Lower leg skin (tissue), 3 donors: ENCODE data around the gene NCF4.

ENCODE experiments used
- POLR2A ChIP-seq, 2 donors: fragments of 450-650 bp; IDR thresholded peaks; one replicate each; pipeline ENCODE4 v1.6.1; 2016 to 2017; ENCODE audit warnings: antibody characterized with exemption in 2 of 2, mild to moderate bottlenecking in 1 of 2, moderate library complexity in 1 of 2
- TF ChIP-seq, protein P1 (sequence below), 3 donors: fragments of 450-650 bp; IDR thresholded peaks; one replicate each; pipeline ENCODE4 v1.5.1; 2016; ENCODE audit warnings: antibody characterized with exemption in 3 of 3, mild to moderate bottlenecking in 3 of 3, moderate library complexity in 2 of 3

DNA sequence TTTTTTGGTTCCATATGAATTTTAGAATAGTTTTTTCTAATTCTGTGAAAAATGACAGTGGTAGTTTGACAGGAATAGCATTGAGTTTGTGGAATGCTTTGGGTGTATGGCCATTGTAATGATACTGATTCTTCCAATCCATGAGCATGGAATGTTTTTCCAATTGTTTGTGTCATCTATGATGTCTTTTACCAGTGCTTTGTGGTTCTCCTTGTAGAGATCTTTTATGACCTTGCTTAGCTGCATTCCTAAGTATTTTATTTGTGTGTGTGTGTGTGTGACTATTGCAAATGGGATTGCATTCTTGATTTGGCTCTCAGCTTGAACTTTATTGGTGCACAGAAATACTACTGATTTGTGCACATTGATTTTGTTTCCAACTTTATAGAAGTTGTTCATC lies 49.7 kb downstream of the NCF4 start:
- no peak for TF ChIP-seq POLR2A (IDR thresholded peaks at IDR 0.05)
- TF ChIP-seq, protein P1, sequence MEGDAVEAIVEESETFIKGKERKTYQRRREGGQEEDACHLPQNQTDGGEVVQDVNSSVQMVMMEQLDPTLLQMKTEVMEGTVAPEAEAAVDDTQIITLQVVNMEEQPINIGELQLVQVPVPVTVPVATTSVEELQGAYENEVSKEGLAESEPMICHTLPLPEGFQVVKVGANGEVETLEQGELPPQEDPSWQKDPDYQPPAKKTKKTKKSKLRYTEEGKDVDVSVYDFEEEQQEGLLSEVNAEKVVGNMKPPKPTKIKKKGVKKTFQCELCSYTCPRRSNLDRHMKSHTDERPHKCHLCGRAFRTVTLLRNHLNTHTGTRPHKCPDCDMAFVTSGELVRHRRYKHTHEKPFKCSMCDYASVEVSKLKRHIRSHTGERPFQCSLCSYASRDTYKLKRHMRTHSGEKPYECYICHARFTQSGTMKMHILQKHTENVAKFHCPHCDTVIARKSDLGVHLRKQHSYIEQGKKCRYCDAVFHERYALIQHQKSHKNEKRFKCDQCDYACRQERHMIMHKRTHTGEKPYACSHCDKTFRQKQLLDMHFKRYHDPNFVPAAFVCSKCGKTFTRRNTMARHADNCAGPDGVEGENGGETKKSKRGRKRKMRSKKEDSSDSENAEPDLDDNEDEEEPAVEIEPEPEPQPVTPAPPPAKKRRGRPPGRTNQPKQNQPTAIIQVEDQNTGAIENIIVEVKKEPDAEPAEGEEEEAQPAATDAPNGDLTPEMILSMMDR (IDR thresholded peaks at IDR 0.05), result no peak
